Stimulated activated CD4-positive, alpha-beta T cell treated with anti-CD3 and anti-CD28 coated beads, TNF-alpha, amount 100 ng/mL, for 24 hours (primary cell): ENCODE results near the gene TMEM119.

Experiments
- DNase-seq, 3 experiments: peaks; one replicate each; pipeline ENCODE4 v3.0.0-alpha.2; 2020; ENCODE audit warnings: low read depth in 3 of 3

The TMEM119 gene, protein sequence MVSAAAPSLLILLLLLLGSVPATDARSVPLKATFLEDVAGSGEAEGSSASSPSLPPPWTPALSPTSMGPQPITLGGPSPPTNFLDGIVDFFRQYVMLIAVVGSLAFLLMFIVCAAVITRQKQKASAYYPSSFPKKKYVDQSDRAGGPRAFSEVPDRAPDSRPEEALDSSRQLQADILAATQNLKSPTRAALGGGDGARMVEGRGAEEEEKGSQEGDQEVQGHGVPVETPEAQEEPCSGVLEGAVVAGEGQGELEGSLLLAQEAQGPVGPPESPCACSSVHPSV

DNA sequence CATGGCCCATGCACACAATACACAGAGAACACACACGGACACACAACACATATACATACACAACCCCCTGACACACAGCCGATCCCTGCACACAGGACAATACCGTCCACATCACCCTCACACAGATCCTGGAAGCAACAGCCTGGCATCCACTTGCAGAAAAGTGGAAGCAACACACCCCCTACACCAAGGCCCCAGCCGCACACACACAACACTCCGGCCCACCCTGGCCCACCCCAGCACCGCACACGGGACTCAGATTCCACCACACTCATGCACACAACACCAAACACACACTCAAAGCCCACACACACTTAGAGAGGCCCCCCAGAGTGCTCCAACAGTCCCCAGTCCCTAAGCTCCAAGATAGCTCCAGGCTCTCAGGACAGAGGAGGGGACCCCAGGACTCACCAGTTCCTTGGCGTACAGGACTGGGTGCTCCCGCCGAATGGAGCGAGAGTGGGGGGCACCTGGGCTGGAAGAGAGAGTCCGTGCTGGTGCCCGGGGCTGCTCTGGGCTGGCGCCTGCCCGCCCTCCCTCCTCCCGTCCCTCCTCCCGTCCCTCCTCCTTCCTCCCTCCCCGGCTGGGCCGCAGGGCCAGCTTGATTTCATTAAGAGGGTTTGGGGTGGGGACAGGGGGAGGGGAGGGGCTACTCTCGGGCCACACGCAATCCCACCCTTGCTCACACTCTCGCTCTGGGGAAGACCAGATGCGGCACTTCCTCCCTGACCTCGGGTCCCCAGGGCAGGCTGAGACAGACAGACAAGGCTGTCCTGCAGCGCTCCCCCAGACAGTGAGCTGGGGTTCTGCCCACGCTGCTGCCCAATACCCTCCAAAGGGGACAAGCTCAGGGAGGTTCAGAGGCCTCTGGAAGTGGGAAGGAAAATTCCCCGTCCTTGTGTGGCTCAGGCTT is at the start of gene TMEM119:
TMEM119 (minus strand) TSS at position 526 of the 913 bp plus-strand sequence. CDS start 5,701 bp downstream, outside the sequence.
- DNase-seq = no peak

DNA sequence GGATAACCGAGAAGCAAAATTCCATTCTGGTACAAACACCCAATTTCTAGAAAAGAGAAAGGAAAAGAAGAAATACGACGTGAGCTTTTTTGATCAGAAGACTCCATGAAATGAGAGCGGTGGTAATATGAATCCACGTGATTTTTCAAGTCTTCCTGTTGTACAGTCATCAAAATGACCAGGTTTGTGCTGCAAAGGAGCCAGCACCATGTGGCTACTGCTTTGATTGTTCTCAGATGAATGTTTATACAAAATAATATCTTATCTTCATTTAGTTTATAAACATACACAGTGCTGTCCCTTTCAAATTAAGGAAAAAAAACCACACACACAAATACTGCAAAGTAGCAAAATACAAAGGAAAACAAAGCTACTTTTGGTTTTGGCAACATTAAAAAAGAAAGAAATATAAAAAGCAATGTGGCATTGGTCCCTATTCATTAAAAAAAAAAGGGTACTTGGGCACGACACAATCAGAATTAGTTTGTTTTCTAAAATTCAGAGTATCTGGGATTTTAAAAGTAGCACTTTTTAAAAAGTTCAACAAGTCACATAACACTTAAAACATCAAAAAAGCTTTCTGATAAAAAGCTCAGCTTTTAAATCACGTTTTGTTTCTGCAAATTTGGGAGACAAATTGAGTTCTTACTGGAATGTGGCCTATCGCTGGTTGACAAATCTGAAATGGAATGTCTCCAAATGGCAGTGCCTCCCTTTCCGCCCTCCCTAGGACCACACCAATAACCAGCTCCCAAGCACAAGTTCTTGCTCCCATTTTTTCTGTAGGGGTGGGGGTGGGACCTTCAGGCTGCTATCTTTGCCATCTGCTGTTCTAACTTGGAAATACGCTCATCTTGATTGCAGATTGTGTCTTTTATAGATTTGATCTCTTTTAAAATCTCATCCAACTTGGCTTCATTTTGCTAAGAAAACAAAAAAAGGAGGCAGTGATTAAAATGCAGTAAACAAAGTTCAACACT is 49.0 kb upstream of the TMEM119 start:
- no peak for DNase-seq

DNA sequence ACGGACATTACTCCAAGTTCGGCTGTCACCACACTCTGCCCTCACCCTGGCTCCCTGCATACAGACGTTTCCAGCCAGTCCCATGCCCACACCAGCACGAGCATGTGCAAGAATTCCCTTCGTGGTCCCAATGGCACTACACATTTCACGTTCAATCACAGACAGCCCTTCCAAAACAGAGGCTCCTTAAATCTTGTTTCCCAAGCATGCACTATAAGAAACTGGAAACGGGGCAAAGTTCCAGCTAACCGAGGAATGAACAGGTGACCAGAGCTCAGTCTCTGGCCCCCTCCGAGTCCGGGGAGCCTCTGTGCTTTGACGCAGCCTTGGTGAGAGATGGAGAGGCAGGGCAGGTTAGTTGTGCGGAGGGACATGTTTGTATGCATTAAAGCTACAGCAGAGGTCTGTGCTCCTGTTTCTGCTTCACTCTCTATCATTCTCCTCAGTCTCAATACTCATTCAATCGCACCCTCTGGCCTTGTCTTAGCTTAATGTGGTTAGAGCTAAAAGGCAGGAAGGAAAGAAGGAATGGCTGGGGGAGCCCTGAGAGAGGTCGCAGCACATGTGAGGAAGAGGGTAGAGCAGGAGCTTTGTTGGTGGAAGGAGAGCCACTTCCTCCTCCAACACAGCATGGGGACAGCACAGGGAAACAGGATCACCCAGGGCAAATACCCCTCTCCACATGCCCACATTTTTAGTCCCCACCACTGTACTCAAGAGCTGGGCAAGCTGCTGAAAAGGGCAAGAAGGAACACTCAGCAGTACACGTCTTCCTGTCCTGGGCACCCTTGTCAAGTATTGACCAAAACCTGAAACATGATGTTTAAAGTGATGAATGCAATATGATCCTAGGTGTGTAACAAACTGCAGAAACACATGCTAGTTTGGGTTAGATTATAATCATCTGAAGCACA is 48.1 kb upstream of the TMEM119 start:
- DNase-seq = no peak

DNA sequence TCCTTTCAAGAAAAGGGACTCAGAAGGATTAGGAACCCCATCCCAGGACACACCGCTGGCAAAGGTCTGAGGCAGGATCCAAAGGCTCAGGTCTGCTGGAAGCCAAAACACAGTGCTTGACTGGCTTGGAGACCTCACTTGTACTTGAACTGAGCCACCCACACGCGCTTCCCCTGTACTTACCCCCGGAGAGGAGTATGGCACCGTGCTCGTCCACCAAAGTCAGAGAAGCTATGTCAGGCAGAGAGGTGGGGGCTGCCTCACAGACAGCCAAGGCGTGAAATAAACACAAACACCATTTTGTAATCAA is 46.9 kb upstream of the TMEM119 start:
- DNase-seq = no peak

DNA sequence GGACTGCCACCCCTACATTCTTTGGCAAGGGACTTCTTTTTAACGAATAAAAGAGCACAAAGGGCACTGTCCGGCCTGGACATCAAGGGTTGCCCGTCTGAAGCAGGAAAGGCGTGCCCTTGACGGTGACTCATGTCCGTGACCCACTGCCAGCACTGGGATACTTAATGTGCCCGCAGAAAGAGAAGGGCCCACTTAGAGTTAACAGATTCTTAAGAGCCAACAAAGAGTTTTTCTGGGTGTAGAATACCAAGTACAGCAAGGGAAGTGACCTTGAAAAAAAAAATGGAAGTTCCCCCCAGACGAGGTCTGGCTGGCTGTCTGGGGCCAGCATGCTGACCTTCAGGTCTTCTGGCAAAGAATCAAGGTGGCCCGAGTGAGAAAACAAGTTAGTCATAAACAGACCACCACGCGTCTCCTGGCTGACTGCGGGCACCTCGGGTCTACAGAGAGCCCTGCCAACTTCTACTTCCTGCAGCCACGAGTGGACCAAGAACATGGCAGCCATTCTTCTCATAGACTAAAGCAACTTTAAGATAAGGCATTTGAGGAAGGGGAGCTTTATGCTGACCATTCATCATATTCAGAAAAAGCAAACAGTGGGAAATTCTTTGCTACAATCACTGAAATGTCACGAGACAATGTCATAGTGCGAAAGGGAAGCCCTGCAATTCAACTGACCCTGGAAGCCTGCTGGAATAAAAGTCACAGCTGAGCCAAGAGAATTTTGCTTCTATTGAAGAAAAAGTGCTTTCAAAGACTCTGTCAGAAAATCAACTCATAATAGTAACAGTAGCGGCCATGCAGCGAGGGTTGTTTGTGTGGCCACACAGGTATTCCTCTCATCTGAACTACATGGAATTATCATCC is 46.3 kb upstream of the TMEM119 start:
- no peak for DNase-seq

DNA sequence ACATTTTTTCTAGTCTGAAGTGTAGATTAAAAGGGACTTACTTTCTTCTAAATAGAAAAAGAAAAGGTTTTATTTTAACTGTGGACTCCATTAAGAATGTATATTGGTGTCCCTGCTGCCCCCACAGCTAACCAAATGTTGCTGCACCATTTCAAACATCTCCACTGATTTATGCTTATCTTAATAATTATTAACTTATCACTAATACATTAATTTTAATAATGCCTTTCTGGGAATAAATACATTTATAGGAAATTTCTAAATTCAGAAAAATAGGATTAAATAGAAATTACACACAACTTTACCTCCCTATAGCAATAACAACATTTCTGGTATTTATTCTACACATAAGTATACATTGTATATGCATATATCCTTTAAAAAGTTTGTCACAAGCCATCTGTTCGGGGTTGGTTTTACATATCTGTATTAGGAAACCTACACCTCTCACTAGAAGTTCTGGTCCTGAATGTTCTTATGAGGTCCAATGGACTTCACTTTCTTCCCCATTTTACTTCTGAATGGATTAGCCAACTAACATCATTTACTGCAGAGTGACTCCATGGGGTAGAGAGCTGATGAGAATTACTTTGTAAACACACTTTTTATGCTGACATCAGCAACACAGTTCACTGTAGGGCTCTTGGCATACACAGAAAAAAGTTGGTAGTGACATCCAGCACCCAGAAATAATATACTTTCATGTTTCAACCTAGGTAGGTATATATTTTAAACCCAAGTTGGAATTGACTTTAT is 45.2 kb upstream of the TMEM119 start:
- DNase-seq = no peak

DNA sequence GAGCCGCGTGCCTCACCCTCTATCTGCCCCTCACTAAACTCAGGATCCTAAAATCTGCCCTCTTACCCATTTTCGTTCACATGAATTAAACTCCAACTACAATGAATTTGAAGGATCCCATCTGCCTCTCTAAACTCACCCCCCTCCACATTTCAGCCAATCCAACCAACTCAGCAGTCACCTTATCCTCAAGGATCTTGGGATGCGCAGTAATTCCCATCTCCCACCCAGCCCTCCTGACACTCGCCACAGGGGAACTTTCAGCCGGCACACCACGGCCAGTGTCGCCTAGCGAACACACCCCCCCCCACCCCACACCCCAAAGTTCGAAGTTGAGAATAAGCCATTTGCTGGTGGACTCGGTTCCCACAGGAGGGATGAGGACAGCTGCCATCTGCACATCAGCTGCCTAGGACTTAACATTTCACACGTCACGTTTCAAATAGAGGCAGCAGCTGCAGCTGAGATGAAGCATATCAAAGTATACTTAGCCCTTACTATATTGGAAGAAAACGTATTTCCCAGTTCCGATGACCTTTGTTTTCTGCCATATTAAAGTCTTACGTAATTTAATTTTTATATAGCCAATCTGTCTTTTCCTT is 44.5 kb upstream of the TMEM119 start:
- no peak for DNase-seq

DNA sequence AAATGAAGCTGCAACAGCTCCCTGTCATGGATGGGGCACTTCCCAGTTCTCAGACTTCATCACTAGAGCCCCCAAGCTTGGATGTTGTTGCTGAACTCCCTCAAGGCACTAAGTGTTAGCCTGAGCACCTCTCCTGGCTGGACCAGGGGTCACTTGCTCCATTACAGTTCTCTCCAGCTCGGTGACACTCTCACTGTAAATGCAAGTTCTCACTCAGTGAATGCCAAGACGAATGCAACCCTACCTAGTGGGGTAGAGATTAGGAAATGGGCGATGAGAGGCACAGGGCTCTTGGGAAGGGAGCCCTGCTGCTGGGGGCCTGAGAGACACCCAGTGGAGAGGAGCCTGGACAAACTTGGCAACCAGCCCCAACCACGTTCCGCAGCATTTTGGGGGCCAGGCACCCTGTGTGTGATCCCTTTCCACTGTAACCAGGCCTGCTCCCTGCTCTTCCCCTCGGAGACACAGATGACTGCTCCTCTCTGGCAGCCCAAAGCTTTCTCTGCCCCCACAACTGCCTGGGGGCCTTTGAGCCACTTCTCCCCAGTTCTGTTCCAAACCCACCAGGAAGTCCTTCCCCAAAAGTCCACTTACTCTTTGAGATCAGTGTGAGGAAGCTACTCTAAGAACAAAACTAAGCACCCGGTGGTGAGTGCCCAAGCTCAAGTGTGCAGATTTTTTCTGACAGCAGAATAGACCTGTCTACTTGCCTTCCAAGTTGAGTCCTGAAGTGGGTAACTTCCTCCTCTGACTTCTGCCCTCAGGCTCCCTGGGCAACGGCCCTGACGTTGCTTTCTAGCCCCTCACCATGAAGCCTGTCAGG is 43.8 kb upstream of the TMEM119 start:
- no peak for DNase-seq

DNA sequence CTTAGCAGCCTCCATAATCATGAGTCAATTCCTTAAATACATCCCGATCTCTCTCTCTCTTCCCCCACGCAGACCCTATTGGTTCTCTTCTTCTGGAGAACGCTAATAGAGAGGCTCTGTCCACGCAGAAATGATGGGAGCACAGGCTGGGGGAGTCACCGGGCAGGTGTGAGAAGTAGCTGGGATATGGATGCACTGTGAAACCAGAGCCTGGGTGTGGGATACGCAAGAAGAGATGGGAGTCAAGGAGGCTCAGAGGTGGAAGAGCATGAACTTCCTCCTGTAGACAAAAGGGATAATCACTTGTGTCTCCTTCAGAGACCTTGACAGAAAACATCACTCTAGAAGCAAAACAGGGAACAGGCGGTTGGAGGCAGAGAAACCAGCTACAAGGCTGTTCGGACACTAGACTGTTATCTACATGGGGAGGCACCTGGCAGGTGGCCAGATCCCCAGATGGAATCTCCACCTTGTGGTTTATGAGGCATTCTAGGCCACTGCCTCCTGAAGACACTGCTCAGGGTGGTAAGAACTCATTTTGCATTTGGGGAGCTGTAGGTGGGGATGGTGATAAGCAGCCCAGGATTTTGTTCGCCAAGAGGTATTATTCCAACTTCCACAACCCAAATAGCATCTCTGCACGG is 43.0 kb upstream of the TMEM119 start:
- DNase-seq = no peak

DNA sequence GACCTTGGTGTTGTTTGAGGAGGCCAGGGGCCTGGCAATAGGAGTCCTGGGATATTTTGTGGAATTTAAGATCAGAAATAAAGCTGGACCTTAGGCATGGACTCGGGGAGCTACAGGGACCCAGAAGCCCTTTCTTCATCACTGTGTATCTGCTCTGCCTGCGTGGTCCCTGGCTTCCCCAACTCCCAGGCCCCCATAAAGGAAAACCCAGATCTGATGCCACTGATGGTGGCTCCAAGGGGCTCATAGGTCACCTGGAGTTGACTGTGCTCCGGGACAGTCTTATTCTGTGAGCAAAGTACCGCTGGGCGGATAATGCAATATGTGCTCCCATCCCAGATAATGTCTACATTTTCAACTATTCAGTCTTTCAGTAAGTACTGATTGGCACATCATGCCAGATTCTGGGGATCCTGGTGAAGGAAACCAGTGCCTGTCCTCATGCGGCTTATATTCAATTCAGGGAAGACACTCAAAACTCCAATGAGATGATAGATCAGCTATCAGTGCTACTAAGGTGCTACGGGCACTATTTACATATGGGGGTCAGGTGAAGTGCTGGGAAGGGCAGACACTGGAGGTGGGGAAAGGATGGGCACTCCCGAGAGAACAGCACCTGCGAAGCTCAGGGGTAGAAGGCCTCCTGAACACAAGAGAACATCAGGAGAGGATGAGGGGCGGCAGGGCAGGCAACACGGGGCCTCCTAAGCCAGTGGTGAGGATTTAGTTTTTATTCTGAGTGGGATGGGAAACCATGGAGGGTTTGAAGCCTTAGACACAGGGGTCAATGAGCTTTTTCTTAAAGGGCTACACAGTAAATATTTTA is 41.3 kb upstream of the TMEM119 start:
- DNase-seq = no peak

DNA sequence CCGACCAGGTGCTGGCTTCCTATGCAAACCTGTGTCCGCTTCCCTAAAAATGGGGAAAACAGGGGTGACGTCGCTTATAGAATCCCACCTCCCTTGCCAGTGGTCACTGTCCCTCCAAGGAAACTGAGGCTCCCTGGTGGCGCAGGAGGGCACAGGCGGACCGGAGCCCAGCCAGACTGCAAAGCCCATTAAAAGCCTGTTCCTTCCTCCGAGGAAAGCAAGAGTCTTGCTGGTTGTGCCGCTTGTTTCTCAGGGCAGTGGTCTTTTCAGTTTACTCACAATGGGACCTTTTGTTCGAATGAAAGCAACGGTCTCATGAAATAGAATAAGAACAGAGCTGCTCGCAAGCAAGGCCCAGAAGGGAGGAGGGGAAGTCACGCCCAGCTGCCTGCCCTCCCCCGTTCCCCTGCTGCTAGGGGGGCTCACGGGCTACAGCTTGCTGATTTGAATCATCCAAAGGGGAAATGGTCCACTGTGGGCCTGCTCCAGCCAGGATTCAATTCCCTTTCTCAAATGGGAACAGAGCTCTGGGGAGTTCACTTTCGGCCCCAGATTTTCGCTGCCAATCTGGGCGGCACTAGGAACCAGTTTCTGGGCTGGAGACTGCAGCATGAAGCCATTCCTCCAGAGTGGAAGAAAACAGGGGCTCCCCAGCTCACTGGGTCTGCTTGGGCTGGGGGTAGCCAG is 40.4 kb upstream of the TMEM119 start:
- DNase-seq = no peak

DNA sequence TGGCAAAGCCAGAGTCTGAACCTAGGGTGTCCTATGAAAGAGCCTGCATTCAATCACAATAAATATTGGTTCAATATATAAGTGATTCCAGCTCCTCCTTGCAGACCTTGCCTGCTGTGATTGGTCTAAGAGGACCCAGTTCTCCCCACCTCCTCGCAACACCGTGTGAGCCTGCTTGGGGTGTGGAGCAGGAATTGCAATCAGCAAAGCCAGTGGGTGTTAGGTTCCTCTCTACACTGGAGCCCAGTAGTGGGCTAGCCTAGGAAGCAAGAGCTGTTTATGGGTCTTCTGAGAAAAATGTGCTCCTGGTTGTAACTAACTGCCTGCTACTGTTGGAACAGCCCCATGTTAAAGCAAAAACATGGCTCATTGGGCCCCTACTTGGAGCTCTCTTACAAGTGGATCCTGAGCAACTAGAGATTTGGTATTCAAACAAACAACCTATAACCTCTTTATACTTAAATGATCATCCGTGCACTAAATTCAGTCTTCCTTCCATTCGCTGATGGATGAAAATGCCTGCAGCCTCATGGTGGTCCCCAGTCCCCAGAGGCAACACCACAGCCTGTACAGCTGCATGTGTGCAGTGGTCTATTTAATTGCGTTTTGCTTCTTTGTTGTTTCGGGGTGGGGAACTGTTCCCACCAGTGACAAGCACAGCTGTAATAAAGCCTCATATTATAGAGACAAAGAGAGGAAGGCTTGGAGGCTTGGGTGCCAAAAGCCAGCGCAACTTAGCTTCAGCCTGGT is 39.5 kb upstream of the TMEM119 start:
- DNase-seq = no peak

DNA sequence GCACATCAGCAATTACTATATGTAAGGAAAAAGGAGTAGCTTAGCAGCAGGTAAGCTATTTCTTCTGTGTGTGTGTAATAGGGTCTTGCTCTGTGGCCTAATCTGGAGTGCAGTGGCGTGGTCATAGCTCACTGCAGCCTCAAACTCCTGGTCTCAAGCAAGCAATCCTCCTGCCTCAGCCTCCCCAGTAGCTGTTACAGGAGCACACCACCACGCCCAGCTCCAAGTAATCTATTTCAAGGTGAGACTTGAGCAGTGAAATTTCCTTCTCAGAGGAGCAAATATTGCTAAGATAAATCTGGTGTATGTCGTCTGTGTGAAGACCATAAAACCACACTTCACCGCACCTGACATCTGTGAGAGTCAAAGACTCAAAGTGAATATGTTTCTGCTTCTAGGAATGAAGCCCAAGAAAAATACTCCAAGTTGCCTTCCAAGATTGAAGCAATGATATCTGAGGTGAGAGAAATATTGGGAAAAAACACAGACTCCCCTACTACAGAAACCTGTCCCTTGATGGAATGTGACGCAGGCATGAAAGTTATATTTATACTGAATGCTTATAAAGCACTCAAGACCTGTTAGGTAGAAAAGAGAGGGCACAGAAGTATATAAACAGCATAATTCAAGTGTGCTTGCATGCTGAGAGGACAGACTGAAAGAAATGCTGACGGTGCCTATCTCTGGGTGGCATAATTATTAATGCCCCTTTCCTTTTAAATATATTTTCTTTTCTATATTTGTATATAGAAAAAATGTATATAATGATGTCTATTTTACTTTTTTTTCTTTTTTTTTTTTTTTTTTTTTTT is 38.3 kb upstream of the TMEM119 start:
- no peak for DNase-seq
